Measurements from ENCODE around the gene LRRIQ1. TPM values are rescaled to one million over a fixed set of nuclear protein-coding genes. Genes with fewer than 3 reads are reported as not detected.

LRRIQ1 gene
- total and polyA plus RNA-seq, 2 experiments from 2014 or later, result 1.4 to 4.0 TPM

DNA sequence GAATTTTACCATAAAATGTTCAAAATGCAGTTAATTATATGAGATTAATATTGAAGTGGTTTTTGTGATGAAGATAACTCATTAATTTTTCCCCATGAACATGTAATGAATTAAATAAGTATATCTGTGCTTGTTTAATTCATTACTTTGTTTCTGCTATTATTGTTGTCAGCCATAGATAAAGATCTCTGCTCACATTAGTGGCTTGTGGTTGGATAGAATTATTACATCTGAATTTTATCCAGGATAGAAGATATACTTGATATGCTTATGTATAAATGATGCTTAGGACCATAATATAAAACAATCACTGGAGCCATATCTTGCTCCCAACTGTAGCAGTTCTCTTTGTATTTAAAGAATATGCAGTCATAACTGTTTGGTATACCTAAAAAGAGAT is 18.5 kb upstream of the LRRIQ1 start:
- peaks cover 6% of the 10 kb centered on the region for H3K4me1 ChIP-seq (ENCODE audit: insufficient read depth)
- no peaks in the 10 kb centered on the region for H3K9me2 ChIP-seq (ENCODE audit: insufficient read depth)
- H2AFZ ChIP-seq, result no peak overlapping the region
- TF ChIP-seq STAT1 (IDR thresholded peaks at IDR 0.05; ENCODE audit: unreplicated experiment), result no peak
- TF ChIP-seq, protein P1, sequence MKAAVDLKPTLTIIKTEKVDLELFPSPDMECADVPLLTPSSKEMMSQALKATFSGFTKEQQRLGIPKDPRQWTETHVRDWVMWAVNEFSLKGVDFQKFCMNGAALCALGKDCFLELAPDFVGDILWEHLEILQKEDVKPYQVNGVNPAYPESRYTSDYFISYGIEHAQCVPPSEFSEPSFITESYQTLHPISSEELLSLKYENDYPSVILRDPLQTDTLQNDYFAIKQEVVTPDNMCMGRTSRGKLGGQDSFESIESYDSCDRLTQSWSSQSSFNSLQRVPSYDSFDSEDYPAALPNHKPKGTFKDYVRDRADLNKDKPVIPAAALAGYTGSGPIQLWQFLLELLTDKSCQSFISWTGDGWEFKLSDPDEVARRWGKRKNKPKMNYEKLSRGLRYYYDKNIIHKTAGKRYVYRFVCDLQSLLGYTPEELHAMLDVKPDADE (IDR thresholded peaks at IDR 0.05), result no peak
- TF ChIP-seq, protein P2, sequence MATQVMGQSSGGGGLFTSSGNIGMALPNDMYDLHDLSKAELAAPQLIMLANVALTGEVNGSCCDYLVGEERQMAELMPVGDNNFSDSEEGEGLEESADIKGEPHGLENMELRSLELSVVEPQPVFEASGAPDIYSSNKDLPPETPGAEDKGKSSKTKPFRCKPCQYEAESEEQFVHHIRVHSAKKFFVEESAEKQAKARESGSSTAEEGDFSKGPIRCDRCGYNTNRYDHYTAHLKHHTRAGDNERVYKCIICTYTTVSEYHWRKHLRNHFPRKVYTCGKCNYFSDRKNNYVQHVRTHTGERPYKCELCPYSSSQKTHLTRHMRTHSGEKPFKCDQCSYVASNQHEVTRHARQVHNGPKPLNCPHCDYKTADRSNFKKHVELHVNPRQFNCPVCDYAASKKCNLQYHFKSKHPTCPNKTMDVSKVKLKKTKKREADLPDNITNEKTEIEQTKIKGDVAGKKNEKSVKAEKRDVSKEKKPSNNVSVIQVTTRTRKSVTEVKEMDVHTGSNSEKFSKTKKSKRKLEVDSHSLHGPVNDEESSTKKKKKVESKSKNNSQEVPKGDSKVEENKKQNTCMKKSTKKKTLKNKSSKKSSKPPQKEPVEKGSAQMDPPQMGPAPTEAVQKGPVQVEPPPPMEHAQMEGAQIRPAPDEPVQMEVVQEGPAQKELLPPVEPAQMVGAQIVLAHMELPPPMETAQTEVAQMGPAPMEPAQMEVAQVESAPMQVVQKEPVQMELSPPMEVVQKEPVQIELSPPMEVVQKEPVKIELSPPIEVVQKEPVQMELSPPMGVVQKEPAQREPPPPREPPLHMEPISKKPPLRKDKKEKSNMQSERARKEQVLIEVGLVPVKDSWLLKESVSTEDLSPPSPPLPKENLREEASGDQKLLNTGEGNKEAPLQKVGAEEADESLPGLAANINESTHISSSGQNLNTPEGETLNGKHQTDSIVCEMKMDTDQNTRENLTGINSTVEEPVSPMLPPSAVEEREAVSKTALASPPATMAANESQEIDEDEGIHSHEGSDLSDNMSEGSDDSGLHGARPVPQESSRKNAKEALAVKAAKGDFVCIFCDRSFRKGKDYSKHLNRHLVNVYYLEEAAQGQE (IDR thresholded peaks at IDR 0.05; ENCODE audit: unreplicated experiment), result no peak
- peaks cover 5% of the 10 kb centered on the region; the same call in 2 of the 3 replicates for H3K4me1 Mint-ChIP-seq
- no peaks in the 10 kb centered on the region for H3K79me2 ChIP-seq (replicated peaks; ENCODE audit: insufficient read depth)
- no peak for ATAC-seq
- no peaks in the 10 kb centered on the region for H3K36me3 Mint-ChIP-seq (ENCODE audit: low read depth)
- H3K27ac ChIP-seq (ENCODE audit: low read depth), result no peak overlapping the region
- no peaks in the 10 kb centered on the region for H3K27me3 ChIP-seq (ENCODE audit: insufficient read depth)
- H3F3A ChIP-seq (replicated peaks; ENCODE audit: low read depth), result no peaks in the 10 kb centered on the region
- H3K9me3 Mint-ChIP-seq, result no peaks in the 10 kb centered on the region
- H3K4me3 Mint-ChIP-seq, result no peak overlapping the region
- no peak overlapping the region for H3K27ac Mint-ChIP-seq
- H4K20me1 ChIP-seq (replicated peaks; ENCODE audit: insufficient read depth), result no peaks in the 10 kb centered on the region
- no peak for DNase-seq (ENCODE audit: low spot score)
- H3K4me2 ChIP-seq, result no peak overlapping the region
- H3K27me3 Mint-ChIP-seq (ENCODE audit: insufficient read depth, low read depth, poor library complexity), result no peaks in the 10 kb centered on the region
- no peaks in the 10 kb centered on the region for H3K36me3 ChIP-seq (ENCODE audit: insufficient read depth)
- H3K4me3 ChIP-seq, result no peak overlapping the region

DNA sequence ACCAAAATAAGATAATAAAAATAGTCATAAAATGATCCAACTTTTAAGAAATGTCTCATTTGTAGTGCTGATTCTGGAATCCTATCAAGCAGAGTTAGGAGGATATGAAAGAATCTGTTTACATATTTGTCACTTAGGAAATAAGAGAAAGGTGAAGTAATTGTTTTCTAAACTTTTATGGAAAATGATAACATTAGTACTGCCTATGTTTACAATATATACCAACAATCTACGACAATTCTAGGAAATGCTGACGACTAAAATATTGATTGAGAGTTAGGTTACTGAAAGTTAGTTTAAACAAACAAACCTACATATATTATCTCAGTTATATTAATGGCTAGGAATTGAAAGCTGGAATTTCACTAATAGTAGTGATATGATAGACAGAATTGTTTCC is 18.1 kb upstream of the LRRIQ1 start:
- no peak overlapping the region for H2AFZ ChIP-seq
- no peak overlapping the region for H3K4me3 Mint-ChIP-seq
- no peak overlapping the region for H3K27ac Mint-ChIP-seq
- DNase-seq (ENCODE audit: low spot score) (no peak), ATAC-seq (no peak)
- peaks cover 9% of the 10 kb centered on the region; the same call in 2 of the 3 replicates for H3K4me1 Mint-ChIP-seq
- no peak overlapping the region for H3K4me3 ChIP-seq
- peaks cover 10% of the 10 kb centered on the region for H3K4me1 ChIP-seq (ENCODE audit: insufficient read depth)
- no peaks in the 10 kb centered on the region for H3K9me3 Mint-ChIP-seq
- H3K27me3 ChIP-seq (ENCODE audit: insufficient read depth), result no peaks in the 10 kb centered on the region
- no peak overlapping the region for H3K4me2 ChIP-seq
- H3F3A ChIP-seq (replicated peaks; ENCODE audit: low read depth), result no peaks in the 10 kb centered on the region
- H3K9me2 ChIP-seq (ENCODE audit: insufficient read depth), result no peaks in the 10 kb centered on the region
- no peaks in the 10 kb centered on the region for H3K36me3 ChIP-seq (ENCODE audit: insufficient read depth)
- no peaks in the 10 kb centered on the region for H4K20me1 ChIP-seq (replicated peaks; ENCODE audit: insufficient read depth)
- no peaks in the 10 kb centered on the region for H3K79me2 ChIP-seq (replicated peaks; ENCODE audit: insufficient read depth)
- H3K36me3 Mint-ChIP-seq (ENCODE audit: low read depth), result no peaks in the 10 kb centered on the region
- H3K27me3 Mint-ChIP-seq (ENCODE audit: insufficient read depth, low read depth, poor library complexity), result no peaks in the 10 kb centered on the region
- H3K27ac ChIP-seq (ENCODE audit: low read depth), result no peak overlapping the region
- no peak for TF ChIP-seq JUNB (IDR thresholded peaks at IDR 0.05; ENCODE audit: unreplicated experiment)
- TF ChIP-seq ZNF114 (CRISPR knock-in tag; IDR thresholded peaks at IDR 0.05), result no peak
- TF ChIP-seq, protein P1 (IDR thresholded peaks at IDR 0.05), result no peak
- no peak for TF ChIP-seq STAT1 (IDR thresholded peaks at IDR 0.05; ENCODE audit: unreplicated experiment)
- TF ChIP-seq, protein P3, sequence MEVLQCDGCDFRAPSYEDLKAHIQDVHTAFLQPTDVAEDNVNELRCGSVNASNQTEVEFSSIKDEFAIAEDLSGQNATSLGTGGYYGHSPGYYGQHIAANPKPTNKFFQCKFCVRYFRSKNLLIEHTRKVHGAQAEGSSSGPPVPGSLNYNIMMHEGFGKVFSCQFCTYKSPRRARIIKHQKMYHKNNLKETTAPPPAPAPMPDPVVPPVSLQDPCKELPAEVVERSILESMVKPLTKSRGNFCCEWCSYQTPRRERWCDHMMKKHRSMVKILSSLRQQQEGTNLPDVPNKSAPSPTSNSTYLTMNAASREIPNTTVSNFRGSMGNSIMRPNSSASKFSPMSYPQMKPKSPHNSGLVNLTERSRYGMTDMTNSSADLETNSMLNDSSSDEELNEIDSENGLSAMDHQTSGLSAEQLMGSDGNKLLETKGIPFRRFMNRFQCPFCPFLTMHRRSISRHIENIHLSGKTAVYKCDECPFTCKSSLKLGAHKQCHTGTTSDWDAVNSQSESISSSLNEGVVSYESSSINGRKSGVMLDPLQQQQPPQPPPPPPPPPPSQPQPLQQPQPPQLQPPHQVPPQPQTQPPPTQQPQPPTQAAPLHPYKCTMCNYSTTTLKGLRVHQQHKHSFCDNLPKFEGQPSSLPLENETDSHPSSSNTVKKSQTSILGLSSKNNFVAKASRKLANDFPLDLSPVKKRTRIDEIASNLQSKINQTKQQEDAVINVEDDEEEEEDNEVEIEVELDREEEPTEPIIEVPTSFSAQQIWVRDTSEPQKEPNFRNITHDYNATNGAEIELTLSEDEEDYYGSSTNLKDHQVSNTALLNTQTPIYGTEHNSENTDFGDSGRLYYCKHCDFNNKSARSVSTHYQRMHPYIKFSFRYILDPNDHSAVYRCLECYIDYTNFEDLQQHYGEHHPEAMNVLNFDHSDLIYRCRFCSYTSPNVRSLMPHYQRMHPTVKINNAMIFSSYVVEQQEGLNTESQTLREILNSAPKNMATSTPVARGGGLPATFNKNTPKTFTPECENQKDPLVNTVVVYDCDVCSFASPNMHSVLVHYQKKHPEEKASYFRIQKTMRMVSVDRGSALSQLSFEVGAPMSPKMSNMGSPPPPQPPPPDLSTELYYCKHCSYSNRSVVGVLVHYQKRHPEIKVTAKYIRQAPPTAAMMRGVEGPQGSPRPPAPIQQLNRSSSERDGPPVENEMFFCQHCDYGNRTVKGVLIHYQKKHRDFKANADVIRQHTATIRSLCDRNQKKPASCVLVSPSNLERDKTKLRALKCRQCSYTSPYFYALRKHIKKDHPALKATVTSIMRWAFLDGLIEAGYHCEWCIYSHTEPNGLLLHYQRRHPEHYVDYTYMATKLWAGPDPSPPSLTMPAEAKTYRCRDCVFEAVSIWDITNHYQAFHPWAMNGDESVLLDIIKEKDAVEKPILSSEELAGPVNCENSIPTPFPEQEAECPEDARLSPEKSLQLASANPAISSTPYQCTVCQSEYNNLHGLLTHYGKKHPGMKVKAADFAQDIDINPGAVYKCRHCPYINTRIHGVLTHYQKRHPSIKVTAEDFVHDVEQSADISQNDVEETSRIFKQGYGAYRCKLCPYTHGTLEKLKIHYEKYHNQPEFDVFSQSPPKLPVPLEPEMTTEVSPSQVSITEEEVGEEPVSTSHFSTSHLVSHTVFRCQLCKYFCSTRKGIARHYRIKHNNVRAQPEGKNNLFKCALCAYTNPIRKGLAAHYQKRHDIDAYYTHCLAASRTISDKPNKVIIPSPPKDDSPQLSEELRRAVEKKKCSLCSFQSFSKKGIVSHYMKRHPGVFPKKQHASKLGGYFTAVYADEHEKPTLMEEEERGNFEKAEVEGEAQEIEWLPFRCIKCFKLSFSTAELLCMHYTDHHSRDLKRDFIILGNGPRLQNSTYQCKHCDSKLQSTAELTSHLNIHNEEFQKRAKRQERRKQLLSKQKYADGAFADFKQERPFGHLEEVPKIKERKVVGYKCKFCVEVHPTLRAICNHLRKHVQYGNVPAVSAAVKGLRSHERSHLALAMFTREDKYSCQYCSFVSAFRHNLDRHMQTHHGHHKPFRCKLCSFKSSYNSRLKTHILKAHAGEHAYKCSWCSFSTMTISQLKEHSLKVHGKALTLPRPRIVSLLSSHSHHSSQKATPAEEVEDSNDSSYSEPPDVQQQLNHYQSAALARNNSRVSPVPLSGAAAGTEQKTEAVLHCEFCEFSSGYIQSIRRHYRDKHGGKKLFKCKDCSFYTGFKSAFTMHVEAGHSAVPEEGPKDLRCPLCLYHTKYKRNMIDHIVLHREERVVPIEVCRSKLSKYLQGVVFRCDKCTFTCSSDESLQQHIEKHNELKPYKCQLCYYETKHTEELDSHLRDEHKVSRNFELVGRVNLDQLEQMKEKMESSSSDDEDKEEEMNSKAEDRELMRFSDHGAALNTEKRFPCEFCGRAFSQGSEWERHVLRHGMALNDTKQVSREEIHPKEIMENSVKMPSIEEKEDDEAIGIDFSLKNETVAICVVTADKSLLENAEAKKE (CRISPR knock-in tag; IDR thresholded peaks at IDR 0.05), result no peak
- TF ChIP-seq NANOG (IDR thresholded peaks at IDR 0.05; ENCODE audit: borderline replicate concordance), result no peak
- TF ChIP-seq, protein P4, sequence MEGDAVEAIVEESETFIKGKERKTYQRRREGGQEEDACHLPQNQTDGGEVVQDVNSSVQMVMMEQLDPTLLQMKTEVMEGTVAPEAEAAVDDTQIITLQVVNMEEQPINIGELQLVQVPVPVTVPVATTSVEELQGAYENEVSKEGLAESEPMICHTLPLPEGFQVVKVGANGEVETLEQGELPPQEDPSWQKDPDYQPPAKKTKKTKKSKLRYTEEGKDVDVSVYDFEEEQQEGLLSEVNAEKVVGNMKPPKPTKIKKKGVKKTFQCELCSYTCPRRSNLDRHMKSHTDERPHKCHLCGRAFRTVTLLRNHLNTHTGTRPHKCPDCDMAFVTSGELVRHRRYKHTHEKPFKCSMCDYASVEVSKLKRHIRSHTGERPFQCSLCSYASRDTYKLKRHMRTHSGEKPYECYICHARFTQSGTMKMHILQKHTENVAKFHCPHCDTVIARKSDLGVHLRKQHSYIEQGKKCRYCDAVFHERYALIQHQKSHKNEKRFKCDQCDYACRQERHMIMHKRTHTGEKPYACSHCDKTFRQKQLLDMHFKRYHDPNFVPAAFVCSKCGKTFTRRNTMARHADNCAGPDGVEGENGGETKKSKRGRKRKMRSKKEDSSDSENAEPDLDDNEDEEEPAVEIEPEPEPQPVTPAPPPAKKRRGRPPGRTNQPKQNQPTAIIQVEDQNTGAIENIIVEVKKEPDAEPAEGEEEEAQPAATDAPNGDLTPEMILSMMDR (conservative IDR thresholded peaks at IDR 0.05; ENCODE audit: low read depth in 2 of 2), result no peak

Data from GM23338 (cell line).